Hematopoietic multipotent progenitor cell treated with erythropoietin and hydrocortisone succinate and interleukin-3 and kit ligand, for 6 days (in vitro differentiated cells): ENCODE results near the gene OR8U1.
"Not testable (repeated sequence)": the region's sequence is repeated elsewhere in the genome, so short reads cannot be mapped to it uniquely, and the experiment has no call there.

Source experiments
- DNase-seq: peaks from one replicate; pipeline ENCODE4 v3.0.0-alpha.2; 2015

OR8U1 gene

DNA sequence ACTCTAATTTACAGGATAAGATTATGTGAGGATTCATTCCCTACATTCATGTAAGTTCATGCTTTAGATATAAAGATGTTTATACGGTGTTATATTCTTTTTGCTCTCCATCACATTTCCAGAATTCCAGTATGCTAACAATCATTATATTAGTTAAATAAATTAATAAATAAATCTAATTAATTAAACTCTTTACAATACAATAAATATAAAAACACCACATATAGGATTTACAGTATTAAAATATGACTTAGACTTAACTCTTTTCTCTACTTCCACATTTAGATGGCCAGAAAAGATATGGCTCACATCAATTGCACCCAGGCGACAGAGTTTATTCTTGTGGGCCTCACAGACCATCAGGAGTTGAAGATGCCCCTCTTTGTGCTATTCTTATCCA lies at the start of gene OR8U1:
OR8U1 (plus strand) TSS at position 301 of the 400 bp plus-strand sequence; CDS start at position 301, 0 bp downstream.
- no peak for DNase-seq

DNA sequence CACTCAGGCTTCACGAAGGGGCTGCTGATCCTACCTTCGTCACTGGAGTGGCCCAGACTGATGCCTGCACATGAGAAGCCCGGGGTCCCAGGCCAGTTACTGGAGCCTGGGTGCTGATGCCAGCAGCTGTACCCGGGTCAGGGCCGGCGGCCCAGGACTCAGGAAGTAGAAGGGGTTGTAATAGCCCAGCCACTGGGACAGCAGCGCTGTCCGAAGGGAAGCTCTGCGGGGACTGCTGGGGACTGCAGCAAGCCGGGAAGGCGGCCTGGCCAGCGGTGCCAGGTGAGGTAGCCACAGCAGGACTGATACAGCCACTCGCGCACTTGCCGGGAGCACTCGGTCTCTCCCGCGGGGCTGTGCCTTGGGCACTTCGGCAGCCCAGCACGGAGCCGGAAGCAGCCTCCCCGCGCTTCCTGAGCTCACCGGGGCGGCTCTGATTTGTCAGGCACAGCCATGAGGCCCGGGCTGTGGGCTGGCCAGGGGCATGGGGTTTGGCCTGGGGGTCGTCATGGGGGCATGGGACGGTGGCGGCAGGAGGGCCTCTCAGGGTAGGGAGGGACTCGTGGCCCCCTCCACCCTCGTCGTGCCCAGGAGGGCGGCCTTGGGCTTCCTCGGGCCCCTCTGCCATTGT lies 43.4 kb upstream of the OR8U1 start:
- no peak for DNase-seq

DNA sequence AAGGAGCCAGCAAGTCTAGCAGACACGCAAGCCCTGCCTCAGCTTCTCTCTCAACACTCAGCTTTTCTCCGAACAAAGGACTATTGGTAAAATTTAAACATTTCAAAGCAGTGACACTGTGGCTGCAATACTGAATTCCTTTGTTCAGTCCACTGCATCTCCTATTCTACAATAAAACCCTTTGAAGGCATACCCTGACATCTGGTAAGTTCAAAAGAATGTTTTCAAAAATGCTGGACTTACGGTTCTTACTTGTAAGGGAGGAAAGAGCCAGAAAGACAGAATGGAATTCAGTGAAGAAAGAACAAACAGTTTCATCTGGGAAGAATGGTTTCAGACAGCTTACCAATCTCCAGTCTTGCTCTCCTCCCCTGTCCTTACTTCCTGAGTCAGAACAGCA lies 42.3 kb upstream of the OR8U1 start:
- no peak for DNase-seq

DNA sequence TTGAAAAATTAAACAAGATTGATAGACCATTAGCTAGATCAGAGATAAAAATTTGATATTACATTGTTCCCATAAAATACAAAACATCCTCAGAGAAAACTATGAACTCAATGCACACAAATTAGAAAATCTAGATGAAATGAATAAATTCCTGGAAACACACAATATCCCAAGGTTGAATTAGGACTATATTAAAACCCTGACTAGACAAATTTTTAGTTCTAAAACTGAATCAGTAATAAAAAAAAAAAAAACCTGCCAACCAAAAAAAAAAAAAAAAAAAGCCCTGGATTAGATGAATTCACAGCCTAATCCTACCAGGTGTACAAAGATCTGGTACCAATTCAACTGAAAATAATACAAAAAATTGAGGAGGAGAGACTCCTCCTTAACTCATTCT lies 35.1 kb upstream of the OR8U1 start:
- no peak for DNase-seq

DNA sequence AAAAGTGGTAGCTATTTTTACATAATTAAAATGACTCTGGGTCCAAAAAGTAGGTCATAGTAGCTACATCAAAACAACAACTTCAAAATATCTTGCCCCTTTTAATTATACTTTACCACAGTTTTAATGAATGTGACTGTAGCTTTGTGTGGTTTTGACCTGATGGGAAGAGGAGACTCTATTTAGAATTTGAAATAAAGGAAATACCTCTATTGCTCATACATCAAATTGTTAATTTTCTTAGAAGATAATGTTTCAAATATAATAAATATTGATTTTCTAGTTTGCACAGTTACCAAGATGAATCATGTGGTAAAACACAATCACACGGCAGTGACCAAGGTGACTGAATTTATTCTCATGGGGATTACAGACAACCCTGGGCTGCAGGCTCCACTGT lies 29.7 kb upstream of the OR8U1 start, which contains the start of gene OR8K1:
OR8K1 (plus strand) TSS at position 301 of the 400 bp plus-strand sequence; CDS start at position 301, 0 bp downstream.
- no peak for DNase-seq

DNA sequence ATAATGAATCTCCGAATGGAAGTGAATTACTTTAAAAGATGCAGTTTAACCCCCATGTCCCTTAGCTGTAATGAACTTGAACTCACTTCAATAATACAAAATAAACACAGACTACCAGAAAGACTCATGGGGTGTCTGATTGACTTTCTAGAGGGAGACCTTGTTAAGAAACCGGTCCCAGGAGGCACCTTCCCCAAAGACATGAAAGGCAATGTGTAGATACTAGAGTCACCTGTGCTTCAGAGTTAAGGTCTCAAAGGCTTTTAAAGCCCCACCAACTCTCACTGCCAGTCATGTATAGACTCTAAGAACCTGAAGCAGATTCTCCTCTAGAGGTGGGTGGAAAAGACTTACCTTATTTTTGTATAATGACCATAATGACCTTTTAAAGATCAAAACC lies 21.4 kb upstream of the OR8U1 start, which contains the start of gene OR8J1:
OR8J1 (plus strand) TSS at position 301 of the 400 bp plus-strand sequence. CDS start 5,956 bp downstream, outside the sequence.
- DNase-seq = no peak

DNA sequence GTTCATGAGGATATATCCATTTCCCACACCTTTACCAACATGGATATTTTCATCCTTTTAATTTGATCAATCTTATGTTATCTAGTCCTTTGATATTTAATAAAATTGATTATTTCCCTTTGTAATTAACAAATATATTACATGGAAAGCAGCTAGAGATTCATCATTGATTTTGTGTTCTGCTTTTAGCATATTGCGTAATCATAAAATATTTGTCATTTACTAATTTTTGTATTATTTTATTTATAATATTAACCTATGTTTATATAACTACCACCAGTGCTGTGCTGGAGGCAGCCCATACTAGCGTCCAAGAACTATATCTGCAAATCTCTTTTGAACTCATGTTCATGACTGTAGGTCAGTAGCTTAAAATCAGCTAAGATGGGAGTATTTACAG lies 4.7 kb downstream of the OR8U1 start:
- no peak for DNase-seq

DNA sequence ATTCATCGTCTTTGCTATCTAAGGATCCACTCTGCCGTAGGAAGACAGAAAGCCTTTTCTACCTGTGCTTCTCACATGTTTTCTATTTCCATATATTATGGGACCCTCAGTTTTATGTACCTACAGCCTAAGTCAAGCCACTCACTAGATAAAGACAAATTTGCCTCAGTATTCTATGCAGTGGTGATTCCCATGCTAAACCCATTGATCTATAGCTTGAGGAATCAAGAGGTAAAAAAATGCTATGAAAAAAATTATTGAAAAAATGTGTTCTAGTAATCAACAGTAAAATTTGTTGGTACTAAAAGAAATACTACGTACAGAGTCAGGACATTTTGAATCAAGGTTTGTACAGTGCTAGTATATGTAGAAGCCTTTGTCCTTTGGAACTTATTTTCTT lies 19.0 kb downstream of the OR8U1 start:
- DNase-seq = no peak

DNA sequence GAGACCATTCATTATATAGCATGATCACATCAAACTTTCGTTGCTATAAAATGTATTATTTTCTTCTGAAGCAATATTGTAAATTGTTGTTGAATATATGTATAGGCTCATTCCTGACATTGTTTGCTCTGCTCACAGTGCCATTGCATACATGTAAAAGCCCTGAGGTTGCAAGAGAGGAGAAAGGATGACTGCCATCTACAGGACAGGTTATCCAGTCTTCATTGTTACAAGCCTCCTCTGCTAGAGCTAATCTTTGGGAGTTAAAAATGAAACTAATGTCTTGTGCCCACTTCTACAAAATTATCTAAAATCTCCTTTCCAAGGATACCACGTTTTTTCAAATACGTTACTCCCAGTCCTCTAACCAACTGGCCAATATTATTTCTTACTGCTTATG lies 20.6 kb downstream of the OR8U1 start:
- no peak for DNase-seq

DNA sequence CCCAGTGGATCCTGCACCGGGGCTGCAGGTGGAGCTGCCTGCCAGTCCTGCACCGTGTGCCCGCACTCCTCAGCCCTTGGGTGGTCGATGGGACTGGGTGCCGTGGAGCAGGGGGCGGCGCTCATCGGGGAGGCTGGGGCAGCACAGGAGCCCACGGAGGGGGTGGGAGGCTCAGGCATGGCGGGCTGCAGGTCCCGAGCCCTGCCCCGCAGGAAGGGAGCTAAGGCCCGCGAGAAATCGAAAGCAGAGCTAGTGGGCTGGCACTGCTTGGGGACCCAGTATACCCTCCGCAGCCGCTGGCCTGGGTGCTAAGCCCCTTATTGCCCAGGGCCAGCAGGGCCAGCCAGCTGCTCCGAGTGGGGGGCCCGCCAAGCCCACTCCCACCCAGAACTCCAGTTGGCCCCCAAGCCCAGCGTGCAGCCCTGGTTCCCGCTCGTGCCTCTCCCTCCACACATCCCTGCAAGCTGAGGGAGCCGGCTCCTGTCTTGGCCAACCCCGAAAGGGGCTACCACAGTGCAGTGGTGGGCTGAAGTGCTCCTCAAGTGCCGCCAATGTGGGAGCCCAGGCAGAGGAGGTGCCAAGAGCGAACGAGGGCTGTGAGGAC lies 26.5 kb downstream of the OR8U1 start:
- not testable (repeated sequence) for DNase-seq

DNA sequence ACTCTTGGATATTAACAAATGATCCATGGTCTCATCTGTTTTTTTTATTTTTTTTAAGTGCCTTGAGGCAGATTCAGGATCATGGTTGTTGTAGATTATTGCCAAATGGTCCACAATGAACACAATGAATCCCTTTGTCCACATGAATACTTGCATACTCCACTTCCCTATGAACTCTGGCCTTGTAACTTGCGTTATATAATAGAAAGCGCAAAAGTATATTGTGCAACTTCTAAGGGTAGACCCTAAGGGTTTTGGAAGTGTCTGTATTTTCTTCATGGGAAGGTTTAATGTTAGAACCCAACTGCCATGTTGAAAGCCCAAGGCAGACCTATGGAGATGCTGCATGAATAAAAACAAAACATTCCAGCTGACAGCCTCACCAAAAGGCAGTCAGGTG lies 29.0 kb downstream of the OR8U1 start:
- no peak for DNase-seq

DNA sequence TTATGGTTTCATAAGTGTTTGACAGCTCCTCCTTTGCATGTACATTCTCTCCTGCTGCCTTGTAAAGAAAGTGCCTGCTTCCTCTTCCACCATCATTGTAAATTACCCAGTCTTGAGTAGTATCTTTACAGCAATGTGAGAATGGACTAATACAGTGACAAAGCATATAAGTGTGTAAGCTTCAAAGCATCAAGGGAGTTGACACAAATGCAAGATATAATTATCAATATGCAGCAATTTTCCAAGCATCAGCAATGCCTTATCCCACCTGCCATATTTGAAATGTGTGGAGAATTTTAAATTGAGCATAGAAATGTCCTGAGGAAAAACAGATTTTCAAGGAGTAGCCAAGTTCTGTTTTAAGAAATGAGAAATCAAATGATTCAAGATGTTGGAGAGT lies 35.4 kb downstream of the OR8U1 start:
- DNase-seq = no peak

DNA sequence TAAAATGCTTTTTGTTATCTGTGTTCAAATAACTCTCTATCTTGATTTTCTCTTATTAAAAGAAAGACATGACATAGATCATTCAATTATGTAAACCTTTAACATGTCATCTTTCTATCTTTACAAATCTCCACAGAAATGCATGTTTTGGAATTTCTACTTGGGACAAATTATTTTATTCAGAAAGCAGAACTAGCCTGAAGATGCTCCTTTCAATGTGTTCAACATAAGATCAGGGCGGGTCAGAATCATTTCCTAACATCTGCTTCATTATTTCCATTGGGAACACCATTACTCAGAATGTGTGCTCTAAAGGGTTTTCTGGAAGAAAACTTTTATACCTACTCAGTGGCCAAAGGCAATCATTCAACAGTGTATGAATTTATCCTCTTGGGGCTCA lies 37.0 kb downstream of the OR8U1 start, which contains the start of gene OR5AL1:
OR5AL1 (plus strand) TSS at position 301 of the 400 bp plus-strand sequence.
- no peak for DNase-seq
